Measurements from ENCODE around the gene ARID5B. TPM values are rescaled to one million over a fixed set of nuclear protein-coding genes. Genes with fewer than 3 reads are reported as not detected.
A peak's percentile ranks its signal among the peaks of the same experiment; 100 is the strongest.

Gene ARID5B
- total RNA-seq, 1 experiment from 2014 or later = 17.4 TPM

GRCh38 chr10:62011558-62011957, 110.1 kb downstream of the ARID5B start:
- DNase-seq (ENCODE audit: low read depth) = no peak

- no peak for DNase-seq (ENCODE audit: low read depth)
These were observed 110.8 kb downstream of the ARID5B start for GRCh38 chr10:62012318-62012717.

GRCh38 chr10:62014510-62014909, 113.0 kb downstream of the ARID5B start:
- DNase-seq (ENCODE audit: low read depth) = no peak

GRCh38 chr10:62015994-62016393, 114.5 kb downstream of the ARID5B start:
- DNase-seq (ENCODE audit: low read depth) = no peak

DNA sequence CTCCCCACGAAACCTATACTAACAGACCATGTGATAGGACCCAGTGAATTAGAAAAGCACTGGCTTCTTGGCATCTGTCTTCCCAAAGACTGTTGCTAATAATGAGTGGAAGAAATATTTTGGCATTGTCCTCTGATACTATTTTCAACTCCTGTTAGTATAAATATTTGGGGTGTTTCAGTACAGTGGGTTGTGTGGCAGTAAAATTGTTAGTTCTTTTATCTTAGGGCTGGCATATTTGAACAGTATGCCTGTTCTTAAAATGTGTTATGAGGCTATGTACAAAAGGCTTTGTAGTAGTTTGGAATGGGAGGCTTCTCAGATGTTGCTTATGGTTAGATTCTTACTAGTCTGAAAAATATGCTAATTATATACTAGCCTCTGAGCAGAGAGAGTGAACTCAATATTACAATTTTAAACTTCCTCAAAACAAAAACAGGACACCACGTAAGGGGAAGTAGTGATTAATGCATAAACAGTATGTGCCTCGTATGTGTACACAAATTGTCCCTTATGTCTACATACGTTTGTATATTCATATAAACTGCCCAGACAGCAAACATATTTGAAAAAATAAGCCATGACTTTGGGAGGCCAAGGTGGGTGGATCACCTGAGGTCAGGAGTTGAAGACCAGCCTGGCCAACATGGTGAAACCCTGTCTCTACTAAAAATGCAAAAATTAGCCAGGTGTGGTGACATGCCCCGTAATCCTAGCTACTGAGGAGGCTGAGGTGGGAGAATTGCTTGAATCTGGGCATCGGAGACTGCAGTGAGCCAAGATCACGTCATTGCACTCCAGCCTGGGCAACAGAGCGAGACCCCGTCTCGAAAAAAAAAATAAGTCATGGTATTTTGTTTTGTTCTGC, 115.4 kb downstream of the ARID5B start:
- no peak for DNase-seq (ENCODE audit: low read depth)

GRCh38 chr10:62017491-62017870, 116.0 kb downstream of the ARID5B start:
- no peak for DNase-seq (ENCODE audit: low read depth)

GRCh38 chr10:62018131-62018911, 116.8 kb downstream of the ARID5B start:
- DNase-seq (ENCODE audit: low read depth) = peak; percentile 25

DNA sequence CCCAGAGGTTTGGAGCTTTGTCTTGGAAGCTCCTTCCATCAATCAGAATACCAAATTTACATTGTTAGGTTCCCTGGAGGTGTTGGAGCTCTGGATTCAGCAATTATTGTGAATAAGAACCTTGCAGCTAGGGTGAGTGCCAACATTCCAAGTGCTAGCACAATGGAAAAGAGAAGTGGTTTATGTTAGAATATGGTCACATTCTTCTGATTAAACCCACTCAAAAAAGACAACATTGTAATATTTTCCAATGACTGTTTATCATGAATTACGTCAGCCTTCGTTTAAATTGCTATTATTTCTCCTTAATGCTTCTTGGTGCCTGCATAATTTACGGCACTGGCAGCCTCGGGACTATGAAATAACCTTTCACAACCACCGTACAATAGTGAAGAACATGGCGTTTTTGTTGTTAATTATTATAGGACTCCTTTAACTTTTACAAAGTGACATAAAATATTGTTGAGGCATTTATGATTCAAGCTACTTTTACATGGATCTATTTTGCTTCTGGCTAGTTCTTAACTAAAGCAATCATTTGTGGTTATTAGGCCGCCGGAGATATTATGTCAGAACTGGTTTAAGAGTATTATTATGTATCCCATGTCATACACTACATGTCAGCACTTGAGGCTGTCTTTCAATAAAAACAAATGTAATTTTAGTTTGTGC, 117.7 kb downstream of the ARID5B start:
- DNase-seq (ENCODE audit: low read depth) = no peak

DNA sequence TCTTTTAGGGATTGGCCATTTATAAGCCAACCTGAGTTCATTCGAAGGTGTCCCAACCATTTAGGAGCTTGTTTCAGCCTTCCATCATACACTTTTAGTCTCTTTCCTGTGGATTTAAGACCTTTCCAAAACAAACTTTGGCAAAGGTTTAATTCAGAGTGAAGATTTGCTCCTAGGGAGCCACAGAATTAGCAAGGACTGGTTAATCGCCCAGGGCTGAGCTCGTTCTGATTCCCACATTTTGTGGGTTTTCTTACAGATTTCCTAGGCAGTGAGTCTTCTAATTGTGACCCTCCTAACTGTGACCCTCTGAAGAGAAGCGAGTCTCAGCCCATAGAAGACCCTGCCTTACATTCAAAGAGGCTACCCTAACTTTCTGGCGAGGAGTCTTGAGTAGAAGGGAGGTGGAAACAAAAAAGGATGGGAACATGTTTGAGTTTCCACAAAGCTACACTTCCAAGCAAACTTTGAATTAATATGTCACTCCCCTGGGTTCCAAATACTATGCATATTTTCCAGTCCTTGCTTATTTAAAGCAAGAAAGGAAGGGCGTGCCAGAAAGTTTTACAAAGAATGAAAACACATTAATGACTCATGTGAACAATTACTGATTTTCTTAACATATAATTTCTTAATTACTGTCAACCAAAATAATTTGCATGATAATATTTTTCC, 118.3 kb downstream of the ARID5B start:
- no peak for DNase-seq (ENCODE audit: low read depth)

GRCh38 chr10:62021128-62021665, 119.7 kb downstream of the ARID5B start:
- DNase-seq (ENCODE audit: low read depth) = no peak

DNA sequence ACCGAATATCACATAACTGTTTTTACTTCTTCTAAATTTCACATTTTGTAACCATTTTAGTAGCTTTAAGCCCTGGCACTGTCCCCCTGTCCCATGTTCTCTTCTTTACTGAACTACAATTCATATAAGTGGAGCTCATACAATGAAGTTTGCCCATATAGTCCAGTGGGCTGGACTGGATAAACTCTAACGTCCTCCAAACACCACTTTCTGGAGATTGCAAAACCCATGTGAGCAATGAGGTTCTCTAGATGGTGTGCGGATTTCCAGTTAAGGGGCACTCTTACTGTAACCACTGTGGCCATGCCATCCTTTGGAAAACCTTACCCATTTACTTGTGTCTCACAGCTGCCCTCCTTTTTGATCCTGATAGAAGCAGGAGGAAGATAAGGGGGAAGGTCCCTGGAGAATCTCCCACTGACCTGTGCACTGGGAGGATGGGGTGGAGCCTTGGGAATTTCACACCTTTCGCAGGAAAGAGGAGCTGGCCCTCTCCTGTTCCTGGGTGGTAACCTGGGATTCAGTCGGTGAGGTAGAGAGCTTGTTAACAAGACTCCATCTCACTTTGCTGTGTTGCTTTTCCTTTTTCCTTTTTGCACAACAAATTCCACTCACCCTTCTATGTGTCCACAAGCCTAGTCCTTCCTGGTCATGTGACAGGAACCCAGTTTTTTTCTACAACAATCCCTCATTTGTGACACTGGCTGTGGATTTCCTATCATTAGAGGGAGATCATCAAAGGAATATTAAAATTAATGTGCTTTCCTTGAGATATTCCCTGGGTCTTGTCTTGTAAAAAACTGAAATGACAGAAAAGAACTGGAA, 120.7 kb downstream of the ARID5B start:
- no peak for DNase-seq (ENCODE audit: low read depth)

- no peak for DNase-seq (ENCODE audit: low read depth)
These were observed 121.3 kb downstream of the ARID5B start for GRCh38 chr10:62022830-62023229.

GRCh38 chr10:62023329-62023728, 121.8 kb downstream of the ARID5B start:
- DNase-seq (ENCODE audit: low read depth) = no peak

DNA sequence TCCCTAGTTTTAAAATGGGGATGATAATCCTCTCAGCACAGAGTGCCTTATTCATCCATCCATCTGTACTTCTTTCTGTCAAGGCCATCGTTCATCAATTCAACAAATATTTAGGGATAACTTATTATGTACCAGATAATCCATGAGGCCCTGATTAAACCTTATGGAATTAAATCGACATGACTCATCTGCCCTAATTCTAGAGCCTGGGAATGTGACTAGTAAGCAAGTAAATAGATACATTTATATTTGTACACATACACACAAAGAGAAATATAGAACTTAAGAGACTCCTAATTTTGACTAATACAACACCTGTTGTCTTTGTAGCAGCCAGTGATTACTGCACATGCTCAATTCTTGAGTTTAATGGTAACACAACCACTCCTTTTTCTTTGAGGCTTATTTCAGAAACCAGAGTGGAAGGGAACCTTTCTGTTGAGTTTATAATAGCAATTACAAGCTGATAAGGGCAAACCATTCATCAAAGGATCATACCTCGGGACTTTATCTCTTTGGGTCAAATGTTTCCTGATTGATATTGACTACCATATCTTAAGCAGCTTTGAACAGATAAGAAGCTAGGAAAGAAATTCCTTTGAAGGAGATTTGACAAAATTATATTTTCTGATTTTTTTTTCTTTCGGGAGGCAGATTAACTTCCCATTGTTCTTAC, 122.7 kb downstream of the ARID5B start:
- peak; percentile 41 for DNase-seq (ENCODE audit: low read depth)

DNA sequence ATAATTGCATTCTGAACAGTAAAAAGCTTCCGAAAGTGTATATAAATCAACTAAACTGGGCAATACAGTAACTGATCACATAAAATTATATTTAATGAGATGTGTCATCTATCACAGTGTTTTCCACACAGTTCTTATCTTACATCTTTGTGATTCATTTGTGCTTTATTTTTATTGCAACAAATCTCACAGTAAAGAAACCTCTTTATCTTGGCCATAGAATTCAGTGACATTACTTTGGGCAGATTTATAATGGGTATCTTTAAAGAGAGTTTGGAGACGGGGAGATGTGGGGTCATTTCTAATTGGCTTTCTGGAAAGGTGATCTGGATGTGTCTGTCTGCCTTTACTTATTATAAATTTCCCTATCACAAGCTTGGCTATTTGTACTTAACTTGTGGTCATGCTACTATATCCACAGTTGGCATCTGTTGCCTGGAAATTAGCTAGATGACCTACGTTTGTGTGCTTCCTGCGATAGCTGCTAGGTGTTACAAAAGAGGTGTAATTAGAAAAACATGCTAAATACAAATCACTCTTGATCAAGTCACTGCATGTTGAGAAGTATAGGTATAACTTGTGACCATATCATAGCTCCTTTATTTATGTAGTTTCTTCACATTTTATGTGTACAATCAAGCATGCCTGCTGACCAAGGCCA, 123.8 kb downstream of the ARID5B start:
- no peak for DNase-seq (ENCODE audit: low read depth)

DNA sequence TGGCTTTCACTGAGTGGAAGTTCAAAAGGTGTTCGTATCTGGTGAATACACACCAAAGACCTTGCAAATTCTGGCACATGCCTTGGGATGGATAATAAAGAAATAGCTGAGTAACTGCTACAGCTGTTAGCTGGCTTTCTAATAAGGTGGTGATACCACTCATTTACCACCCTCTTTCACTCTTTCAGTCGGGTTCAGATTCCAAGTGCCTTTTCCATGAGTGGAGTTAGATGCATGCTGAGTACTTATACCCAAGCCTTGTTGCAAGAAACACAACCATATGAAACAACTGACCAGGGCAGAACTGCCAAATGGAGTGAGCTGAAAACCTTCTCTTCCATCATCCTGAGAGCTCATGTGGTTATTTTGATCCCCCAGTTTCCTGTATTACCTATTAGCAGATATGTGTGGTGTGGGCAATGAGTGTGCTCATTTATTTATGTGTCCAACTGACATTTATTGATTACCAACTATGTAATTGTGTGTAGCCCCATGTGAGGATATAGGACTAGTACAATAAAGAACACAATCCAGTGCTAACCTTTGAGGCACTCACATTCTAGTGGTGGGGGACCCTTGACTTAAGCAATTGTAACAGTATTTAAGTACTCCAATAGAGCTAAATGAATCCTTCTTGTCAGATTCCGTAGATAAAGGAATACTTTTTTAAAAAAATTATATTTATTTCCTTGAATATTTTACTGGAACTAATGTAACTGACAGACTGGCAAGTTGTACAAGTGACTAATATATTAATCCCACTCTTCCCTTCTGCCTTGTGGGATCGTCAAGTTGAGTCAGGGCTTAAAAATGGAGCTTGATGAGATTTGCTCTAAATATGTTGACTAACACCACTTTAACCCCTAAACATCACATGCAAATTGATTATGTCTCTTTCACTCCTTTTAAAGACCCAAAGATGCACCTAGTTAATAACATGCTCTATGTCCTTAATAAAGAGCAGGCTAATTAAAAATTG, 124.7 kb downstream of the ARID5B start:
- peak; percentile 91 for DNase-seq (ENCODE audit: low read depth)

- peak; percentile 57 for DNase-seq (ENCODE audit: low read depth)
These were observed 126.5 kb downstream of the ARID5B start for GRCh38 chr10:62027841-62028501.

GRCh38 chr10:62028502-62028842, 127.0 kb downstream of the ARID5B start:
- DNase-seq (ENCODE audit: low read depth) = peak; percentile 41

Measured in LHCN-M2 (cell line).